OCI-LY3 (cell line): ENCODE results near the gene BCL2L15.

Experiments
- H2AFZ ChIP-seq: fragments of 200-600, 300-600 bp; shearing (Covaris generic); 2 replicates; pipeline ENCODE4 v1.6.0; 2014; ENCODE audit warnings: antibody characterized with exemption, low read depth, low read length
- H3K27ac ChIP-seq: fragments of 200-600, 300-600 bp; sonication (generic); 2 replicates; pipeline ENCODE4 v1.5.1; 2014; ENCODE audit warnings: mild to moderate bottlenecking, low read length, moderate library complexity, mixed read lengths
- H3K27me3 ChIP-seq: fragments of 200-600, 300-600 bp; sonication (generic); 2 replicates; pipeline ENCODE4 v1.6.1; 2014; ENCODE audit warnings: low read depth, low read length, mixed read lengths
- H3K36me3 ChIP-seq: fragments of 200-600, 300-600 bp; sonication (generic); replicated peaks from 2 replicates; pipeline ENCODE3; 2014; ENCODE audit warnings: low read depth, low read length, mixed read lengths
- H3K4me1 ChIP-seq: fragments of 300-600, 200-600 bp; sonication (generic); 2 replicates; pipeline ENCODE4 v1.6.1; 2014; ENCODE audit warnings: low read length, mixed read lengths
- H3K4me2 ChIP-seq: fragments of 200-600, 300-600 bp; sonication (generic); 2 replicates; pipeline ENCODE4 v1.6.1; 2014; ENCODE audit warnings: low read length, mixed read lengths
- H3K4me3 ChIP-seq: fragments of 300-600, 200-600 bp; sonication (generic); 2 replicates; pipeline ENCODE4 v1.5.1; 2014; ENCODE audit warnings: antibody characterized with exemption, mild to moderate bottlenecking, low read length, moderate library complexity
- H3K79me2 ChIP-seq: fragments of 300-600, 200-600 bp; shearing (Covaris generic); 2 replicates; pipeline ENCODE4 v1.6.1; 2014; ENCODE audit warnings: mild to moderate bottlenecking, low read length, mixed read lengths
- H3K9ac ChIP-seq: fragments of 300-600, 200-600 bp; shearing (Covaris generic); 2 replicates; pipeline ENCODE4 v1.6.0; 2014; ENCODE audit warnings: mild to moderate bottlenecking, low read length, moderate library complexity
- H3K9me3 ChIP-seq: fragments of 200-600, 300-600 bp; shearing (Covaris generic); 2 replicates; pipeline ENCODE4 v1.6.1; 2014; ENCODE audit warnings: low read length, mixed read lengths; ENCODE audit not compliant: insufficient read depth
- H4K20me1 ChIP-seq: fragments of 200-600, 300-600 bp; sonication (generic); 2 replicates; pipeline ENCODE4 v1.6.1; 2016; ENCODE audit warnings: low read length, mixed read lengths; ENCODE audit not compliant: insufficient read depth
- EZH2phosphoT487 ChIP-seq: fragments of 200-600 bp; shearing (Covaris generic); IDR thresholded peaks from 2 replicates; pipeline ENCODE4 v1.6.1; 2018; ENCODE audit warnings: antibody characterized with exemption, mixed run types, low read depth
- TF ChIP-seq, protein P1 (sequence below): fragments of 200-600, 300-600 bp; sonication (generic); IDR thresholded peaks from 2 replicates; pipeline ENCODE4 v1.5.1; 2014; ENCODE audit warnings: antibody characterized with exemption, low read length, low read depth

The BCL2L15 gene

DNA sequence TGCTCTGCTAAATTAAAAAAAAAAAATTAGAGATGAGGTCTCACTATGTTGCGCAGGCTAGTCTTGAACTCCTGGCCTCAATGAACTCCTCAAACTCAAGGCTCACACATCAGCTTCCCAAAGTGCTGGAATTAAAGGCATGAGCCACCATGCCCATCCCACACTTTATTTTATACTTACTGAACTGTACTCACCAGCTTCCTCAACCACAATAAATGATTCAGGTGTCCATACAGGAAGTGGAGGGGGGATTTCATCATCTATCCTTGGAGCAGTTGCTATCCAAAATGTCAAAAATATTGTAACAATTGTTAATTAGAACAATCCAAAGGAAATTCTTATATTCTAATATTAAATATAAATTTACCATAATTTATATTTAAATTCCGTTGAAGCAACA lies 52.7 kb downstream of the BCL2L15 start:
- Histone ChIP-seq H3K79me2 (no peaks in the 10 kb centered on the region), H3K9me3 (no peaks in the 10 kb centered on the region), H3K4me1 (no peaks in the 10 kb centered on the region), H3K4me3 (no peak overlapping the region), H3K36me3 (no peaks in the 10 kb centered on the region), H4K20me1 (no peaks in the 10 kb centered on the region), H3K27me3 (no peaks in the 10 kb centered on the region), H3K9ac (no peak overlapping the region), H3K4me2 (no peak overlapping the region), H2AFZ (no peak overlapping the region), H3K27ac (no peak overlapping the region)
- TF ChIP-seq EZH2phosphoT487, result no peak
- TF ChIP-seq, protein P1, sequence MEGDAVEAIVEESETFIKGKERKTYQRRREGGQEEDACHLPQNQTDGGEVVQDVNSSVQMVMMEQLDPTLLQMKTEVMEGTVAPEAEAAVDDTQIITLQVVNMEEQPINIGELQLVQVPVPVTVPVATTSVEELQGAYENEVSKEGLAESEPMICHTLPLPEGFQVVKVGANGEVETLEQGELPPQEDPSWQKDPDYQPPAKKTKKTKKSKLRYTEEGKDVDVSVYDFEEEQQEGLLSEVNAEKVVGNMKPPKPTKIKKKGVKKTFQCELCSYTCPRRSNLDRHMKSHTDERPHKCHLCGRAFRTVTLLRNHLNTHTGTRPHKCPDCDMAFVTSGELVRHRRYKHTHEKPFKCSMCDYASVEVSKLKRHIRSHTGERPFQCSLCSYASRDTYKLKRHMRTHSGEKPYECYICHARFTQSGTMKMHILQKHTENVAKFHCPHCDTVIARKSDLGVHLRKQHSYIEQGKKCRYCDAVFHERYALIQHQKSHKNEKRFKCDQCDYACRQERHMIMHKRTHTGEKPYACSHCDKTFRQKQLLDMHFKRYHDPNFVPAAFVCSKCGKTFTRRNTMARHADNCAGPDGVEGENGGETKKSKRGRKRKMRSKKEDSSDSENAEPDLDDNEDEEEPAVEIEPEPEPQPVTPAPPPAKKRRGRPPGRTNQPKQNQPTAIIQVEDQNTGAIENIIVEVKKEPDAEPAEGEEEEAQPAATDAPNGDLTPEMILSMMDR, result no peak
